Activated CD8-positive, alpha-beta T cell treated with anti-CD3 and anti-CD28 coated beads for 36 hours (primary cell): ENCODE results near the gene PDHX. TPM values are rescaled to one million over a fixed set of nuclear protein-coding genes. Genes with fewer than 3 reads are reported as not detected.

Experiments used
- ATAC-seq: fragments of 200-7000 bp; cut with Tn5 transposase; one replicate; pipeline ENCODE4 v1.10.0; 2021; ENCODE audit warnings: mild to moderate bottlenecking, moderate library complexity
- CTCF ChIA-PET: fragments of 350-600 bp; sonication (Branson Sonifier 250); formaldehyde crosslinking; loops from one replicate; lab custom pipeline; 2021; ENCODE audit warnings: antibody characterized with exemption; lab: Charles Lee
- POLR2A ChIA-PET: fragments of 350-600 bp; sonication (Branson Sonifier 250); formaldehyde crosslinking; loops from one replicate; lab custom pipeline; 2021; ENCODE audit warnings: antibody characterized with exemption; lab: Charles Lee
- DNase-seq: peaks from one replicate; pipeline ENCODE4 v3.0.0-alpha.2; 2020
- H3K27ac Mint-ChIP-seq: one replicate; pipeline ENCODE4 v1.8.0; 2021; ENCODE audit warnings: mild to moderate bottlenecking, mixed read lengths
- H3K27me3 Mint-ChIP-seq: one replicate; pipeline ENCODE4 v1.8.0; 2021; ENCODE audit warnings: mixed read lengths
- H3K36me3 Mint-ChIP-seq: one replicate; pipeline ENCODE4 v1.8.0; 2021; ENCODE audit warnings: low read depth, mixed read lengths
- H3K4me1 Mint-ChIP-seq: one replicate; pipeline ENCODE4 v1.8.0; 2021; ENCODE audit warnings: low read depth, mixed read lengths
- H3K4me3 Mint-ChIP-seq: one replicate; pipeline ENCODE4 v1.8.0; 2021; ENCODE audit warnings: mild to moderate bottlenecking, moderate library complexity, mixed read lengths
- H3K9me3 Mint-ChIP-seq: one replicate; pipeline ENCODE4 v1.8.0; 2021; ENCODE audit warnings: mixed read lengths
- intact Hi-C: fragments of 100-400 bp; cut with micrococcal nuclease; formaldehyde crosslinking; loops from one replicate; pipeline ENCODE4 v1.10.0; 2022
- total RNA-seq, 2 experiments: library from RNA; stranded (reverse); gene quantifications; one replicate each; pipeline ENCODE4 v1.2.3, GENCODE V29; 2021
- TF ChIP-seq, protein P1 (sequence below): fragments of 200-600 bp; IDR thresholded peaks from one replicate; pipeline ENCODE4 v1.8.0; 2022; ENCODE audit warnings: antibody characterized with exemption, mild to moderate bottlenecking

PDHX gene
- total RNA-seq, 2 experiments from 2014 or later, result 37.1 to 37.4 TPM

DNA sequence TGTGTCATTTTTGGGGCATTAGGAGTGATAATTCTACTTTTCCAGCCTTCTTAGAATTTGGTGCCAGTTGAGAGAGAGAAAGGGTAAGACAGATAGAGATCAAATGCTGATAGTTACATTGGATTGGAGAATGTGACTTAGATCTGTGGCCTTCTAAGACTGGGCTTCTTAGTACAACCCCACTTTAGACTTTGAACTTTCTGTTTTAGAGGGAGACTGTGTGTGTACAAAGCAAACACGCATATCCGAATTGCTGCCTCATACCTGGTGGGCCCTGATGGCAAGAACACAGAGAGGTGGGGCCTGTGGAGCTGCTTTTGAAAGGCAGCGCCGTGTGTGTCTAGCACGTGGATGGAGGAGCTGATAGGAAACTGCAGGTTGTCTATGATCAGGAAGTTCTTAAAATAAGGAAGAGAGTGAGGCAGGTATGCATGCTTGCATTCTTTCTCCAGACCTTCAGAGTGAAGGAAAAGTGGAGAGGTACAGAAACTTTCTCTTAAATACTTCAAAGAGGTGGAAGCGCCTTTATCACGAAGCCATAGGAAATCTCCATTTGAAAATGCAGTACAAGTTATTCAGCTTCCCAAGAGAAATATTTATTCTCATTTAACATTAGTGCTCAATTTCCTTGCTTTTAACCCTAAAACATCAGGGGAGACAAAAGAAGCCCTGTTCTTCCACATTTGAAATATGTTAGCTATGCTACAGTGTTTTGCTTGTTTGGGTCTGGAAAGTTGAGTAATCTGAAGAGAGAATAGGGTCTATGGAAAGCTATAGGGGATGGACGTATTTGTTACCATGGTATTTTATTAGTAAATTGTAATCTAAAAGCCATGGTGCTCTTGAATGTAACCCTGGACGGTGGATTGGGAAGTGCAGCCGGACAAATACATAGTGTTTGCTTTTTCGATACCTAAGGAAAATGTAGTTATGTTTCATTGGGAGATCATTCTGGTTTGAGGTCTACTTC lies 13.7 kb downstream of the PDHX start:
- Mint-ChIP-seq H3K4me3 (no peak overlapping the region), H3K27me3 (no peaks in the 10 kb centered on the region), H3K9me3 (no peaks in the 10 kb centered on the region), H3K36me3 (no peaks in the 10 kb centered on the region), H3K4me1 (peaks cover 18% of the 10 kb centered on the region), H3K27ac (peak overlapping the region; percentile 53)
- DNase-seq (no peak), ATAC-seq (no peak)
- ChIA-PET POLR2A (interaction anchor here (1.2 kb wide), 1 partner anchor 18 kb away, joined by 3 read pairs; no protein-coding TSS in a partner anchor), CTCF (interaction anchor here (0.6 to 9.2 kb wide), 7 partner anchors 12 to 1329 kb away, joined by 3 to 144 read pairs (median 3); no protein-coding TSS in a partner anchor)
- TF ChIP-seq, protein P1, sequence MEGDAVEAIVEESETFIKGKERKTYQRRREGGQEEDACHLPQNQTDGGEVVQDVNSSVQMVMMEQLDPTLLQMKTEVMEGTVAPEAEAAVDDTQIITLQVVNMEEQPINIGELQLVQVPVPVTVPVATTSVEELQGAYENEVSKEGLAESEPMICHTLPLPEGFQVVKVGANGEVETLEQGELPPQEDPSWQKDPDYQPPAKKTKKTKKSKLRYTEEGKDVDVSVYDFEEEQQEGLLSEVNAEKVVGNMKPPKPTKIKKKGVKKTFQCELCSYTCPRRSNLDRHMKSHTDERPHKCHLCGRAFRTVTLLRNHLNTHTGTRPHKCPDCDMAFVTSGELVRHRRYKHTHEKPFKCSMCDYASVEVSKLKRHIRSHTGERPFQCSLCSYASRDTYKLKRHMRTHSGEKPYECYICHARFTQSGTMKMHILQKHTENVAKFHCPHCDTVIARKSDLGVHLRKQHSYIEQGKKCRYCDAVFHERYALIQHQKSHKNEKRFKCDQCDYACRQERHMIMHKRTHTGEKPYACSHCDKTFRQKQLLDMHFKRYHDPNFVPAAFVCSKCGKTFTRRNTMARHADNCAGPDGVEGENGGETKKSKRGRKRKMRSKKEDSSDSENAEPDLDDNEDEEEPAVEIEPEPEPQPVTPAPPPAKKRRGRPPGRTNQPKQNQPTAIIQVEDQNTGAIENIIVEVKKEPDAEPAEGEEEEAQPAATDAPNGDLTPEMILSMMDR, result no peak
- intact Hi-C loops, result loop anchor here (5.0 kb wide), 1 partner anchor 212 kb away; no protein-coding TSS in a partner anchor

DNA sequence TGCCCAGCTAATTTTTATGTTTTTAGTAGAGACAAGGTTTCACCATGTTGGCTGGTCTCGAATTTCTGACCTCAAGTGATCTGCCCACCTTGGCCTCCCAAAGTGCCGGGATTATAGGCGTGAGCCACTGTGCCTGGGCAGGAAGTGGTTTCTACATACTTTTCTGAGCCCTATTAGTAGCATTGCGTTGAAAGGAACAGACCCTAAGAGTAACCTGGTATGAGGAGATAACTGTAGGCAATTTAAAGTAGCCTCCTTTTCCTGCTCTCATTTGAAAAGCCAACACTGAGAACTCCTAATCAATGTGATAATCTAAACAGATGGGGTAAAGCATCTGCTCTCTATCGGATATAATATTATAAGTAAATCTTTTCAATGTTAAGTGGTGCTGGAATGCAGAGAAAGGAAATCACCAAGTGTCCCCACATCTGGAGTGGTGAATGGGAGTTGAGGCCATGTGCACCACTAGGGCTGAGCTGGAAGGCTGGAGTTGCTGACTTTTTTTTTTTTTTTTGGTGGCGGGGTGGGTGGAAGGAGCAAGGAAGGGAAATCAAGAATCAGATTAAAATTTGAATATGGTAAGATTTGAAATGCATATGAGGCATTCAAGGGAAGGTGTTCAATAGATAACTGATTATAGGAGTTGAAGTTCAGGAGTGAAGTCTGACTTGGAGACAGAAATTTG lies 20.7 kb downstream of the PDHX start:
- Mint-ChIP-seq H3K9me3 (no peaks in the 10 kb centered on the region), H3K27ac (no peak overlapping the region)

DNA sequence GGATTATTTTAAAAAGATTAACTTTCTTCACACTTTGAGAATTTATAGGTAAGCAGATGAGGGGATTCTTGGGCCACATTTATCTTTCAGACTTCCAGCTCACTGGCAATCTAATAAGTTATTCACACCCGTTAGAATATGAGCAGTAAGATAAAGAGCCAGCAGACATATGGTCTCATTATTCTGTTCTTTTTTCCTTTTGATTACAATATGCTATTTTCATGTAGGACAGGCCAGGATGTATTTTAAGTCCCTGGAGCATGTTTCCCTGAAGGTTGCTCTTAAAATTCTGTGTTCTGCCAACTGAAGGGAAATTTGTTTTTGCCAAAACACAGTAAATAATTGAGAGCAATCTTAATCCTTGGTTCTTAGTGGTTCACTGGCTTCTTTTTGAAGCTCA lies 22.2 kb downstream of the PDHX start:
- Mint-ChIP-seq H3K27ac (no peak overlapping the region), H3K9me3 (no peaks in the 10 kb centered on the region), H3K4me3 (no peak overlapping the region), H3K27me3 (no peaks in the 10 kb centered on the region), H3K36me3 (peaks cover 16% of the 10 kb centered on the region), H3K4me1 (peaks cover 24% of the 10 kb centered on the region)
- DNase-seq, result no peak
- TF ChIP-seq, protein P1, result no peak
- ATAC-seq, result no peak
- CTCF ChIA-PET, result interaction anchor here (0.8 to 1.8 kb wide), 2 partner anchors 12 to 22 kb away, joined by 4 read pairs; no protein-coding TSS in a partner anchor
- intact Hi-C loops, result no loop called here
- POLR2A ChIA-PET, result no interaction called here

More for the DNA sequence above, 20.7 kb downstream of the PDHX start:
- Mint-ChIP-seq H3K36me3 (peaks cover 14% of the 10 kb centered on the region), H3K27me3 (no peaks in the 10 kb centered on the region), H3K4me3 (no peak overlapping the region), H3K4me1 (peaks cover 22% of the 10 kb centered on the region)
- intact Hi-C loops, result no loop called here
- ATAC-seq (peak; percentile 37), DNase-seq (no peak)
- CTCF ChIA-PET, result no interaction called here
- POLR2A ChIA-PET, result no interaction called here
- TF ChIP-seq, protein P1, result no peak

DNA sequence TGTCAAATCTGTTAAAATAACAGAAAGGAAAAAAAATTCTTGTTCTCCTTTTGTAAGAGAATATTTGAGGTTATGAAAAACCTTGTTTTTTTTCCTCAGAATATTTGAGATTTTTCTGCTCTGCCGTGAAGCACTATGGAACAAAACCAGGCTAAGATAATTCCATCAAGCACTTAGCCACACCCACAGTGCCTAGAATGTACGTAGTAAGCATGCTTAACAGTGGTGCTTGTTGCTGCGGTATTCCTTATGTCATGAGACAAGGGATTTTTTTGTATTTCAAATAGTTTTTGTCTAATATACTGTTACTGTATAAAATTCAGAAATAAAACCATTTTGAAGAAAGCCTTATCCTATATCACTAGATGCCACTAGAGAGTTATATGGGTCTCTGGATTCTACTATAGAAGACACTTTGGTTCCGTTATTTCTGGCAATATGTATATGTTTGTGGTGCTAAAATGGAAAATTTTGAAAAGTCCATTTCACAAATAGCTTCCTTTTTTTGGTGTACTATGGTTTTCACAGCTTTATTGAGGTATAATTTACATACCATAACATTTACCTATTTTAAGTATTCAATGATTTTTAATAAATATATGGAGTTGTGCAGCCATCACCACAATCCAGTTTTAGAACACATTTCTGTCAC lies 23.7 kb downstream of the PDHX start:
- Mint-ChIP-seq H3K4me3 (no peak overlapping the region), H3K4me1 (peaks cover 25% of the 10 kb centered on the region), H3K27ac (no peak overlapping the region), H3K9me3 (peaks cover 4% of the 10 kb centered on the region), H3K27me3 (no peaks in the 10 kb centered on the region), H3K36me3 (peaks cover 21% of the 10 kb centered on the region)
- TF ChIP-seq, protein P1, result no peak
- ChIA-PET CTCF (interaction anchor here (1.0 to 1.4 kb wide), 2 partner anchors 15 to 452 kb away, joined by 3 read pairs; no protein-coding TSS in a partner anchor), POLR2A (no interaction called here)
- ATAC-seq, result no peak
- DNase-seq, result no peak
- intact Hi-C loops, result no loop called here
